NB4 (cell line): ENCODE data around the gene SV2C.

Experiments
- POLR2A ChIP-seq: IDR thresholded peaks from 2 replicates; pipeline ENCODE4 v1.6.1; 2011; ENCODE audit warnings: mild to moderate bottlenecking; ENCODE audit not compliant: insufficient read length; ENCODE audit errors: extremely low read depth
- TF ChIP-seq, protein P1 (sequence below): IDR thresholded peaks from one replicate; pipeline ENCODE4 v1.5.1; 2012; ENCODE audit warnings: low read depth, low read length

DNA sequence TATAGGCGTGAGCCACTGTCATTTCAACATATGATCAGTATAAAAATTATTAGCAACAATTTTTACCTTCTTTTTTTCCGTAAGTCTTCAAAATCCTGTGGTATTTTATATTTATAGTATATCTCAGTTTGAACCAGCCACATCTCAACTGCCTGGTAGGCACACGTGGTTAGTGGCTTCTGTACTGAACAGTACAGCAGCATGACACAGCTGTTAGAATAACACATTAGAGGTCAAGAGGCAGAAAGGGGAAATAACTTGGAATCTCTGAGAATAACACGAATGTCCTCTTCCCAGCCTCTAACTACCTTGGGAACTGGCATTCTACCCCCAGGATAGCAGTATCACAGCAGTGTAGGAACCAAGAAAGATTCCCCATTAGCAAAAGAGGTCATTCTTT lies 211.4 kb downstream of the SV2C start:
- TF ChIP-seq POLR2A: no peak
- TF ChIP-seq, protein P1, sequence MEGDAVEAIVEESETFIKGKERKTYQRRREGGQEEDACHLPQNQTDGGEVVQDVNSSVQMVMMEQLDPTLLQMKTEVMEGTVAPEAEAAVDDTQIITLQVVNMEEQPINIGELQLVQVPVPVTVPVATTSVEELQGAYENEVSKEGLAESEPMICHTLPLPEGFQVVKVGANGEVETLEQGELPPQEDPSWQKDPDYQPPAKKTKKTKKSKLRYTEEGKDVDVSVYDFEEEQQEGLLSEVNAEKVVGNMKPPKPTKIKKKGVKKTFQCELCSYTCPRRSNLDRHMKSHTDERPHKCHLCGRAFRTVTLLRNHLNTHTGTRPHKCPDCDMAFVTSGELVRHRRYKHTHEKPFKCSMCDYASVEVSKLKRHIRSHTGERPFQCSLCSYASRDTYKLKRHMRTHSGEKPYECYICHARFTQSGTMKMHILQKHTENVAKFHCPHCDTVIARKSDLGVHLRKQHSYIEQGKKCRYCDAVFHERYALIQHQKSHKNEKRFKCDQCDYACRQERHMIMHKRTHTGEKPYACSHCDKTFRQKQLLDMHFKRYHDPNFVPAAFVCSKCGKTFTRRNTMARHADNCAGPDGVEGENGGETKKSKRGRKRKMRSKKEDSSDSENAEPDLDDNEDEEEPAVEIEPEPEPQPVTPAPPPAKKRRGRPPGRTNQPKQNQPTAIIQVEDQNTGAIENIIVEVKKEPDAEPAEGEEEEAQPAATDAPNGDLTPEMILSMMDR: no peak
